Mucosa of descending colon (tissue), 3 donors: ENCODE results near the gene PCDHGA1. TPM values are rescaled to one million over a fixed set of nuclear protein-coding genes. Genes with fewer than 3 reads are reported as not detected.

Source experiments
- ATAC-seq: fragments of 200-7000 bp; cut with Tn5 transposase; one replicate; pipeline ENCODE4 v1.9.1; 2020; ENCODE audit warnings: mild to moderate bottlenecking, moderate library complexity
- DNase-seq, 3 donors: peaks; one replicate each; pipeline ENCODE4 v3.0.0-alpha.2; 2020
- H3K36me3 ChIP-seq: fragments of 200-600 bp; one replicate; pipeline ENCODE4 v1.8.0; 2021; ENCODE audit warnings: low read depth, mild to moderate bottlenecking
- H3K4me1 ChIP-seq: fragments of 200-600 bp; one replicate; pipeline ENCODE4 v1.8.0; 2021; ENCODE audit warnings: low read depth, mild to moderate bottlenecking
- H3K4me3 ChIP-seq: fragments of 200-600 bp; one replicate; pipeline ENCODE4 v1.8.0; 2021; ENCODE audit warnings: mild to moderate bottlenecking
- H3K9me3 ChIP-seq: fragments of 200-600 bp; one replicate; pipeline ENCODE4 v1.8.0; 2021; ENCODE audit warnings: mild to moderate bottlenecking
- CTCF ChIP-seq: fragments of 200-600 bp; IDR thresholded peaks from one replicate; pipeline ENCODE4 v1.8.0; 2022; ENCODE audit warnings: antibody characterized with exemption, mild to moderate bottlenecking
- intact Hi-C, 2 donors: fragments of 100-400 bp; cut with DNase I in 1 of 2; cut with micrococcal nuclease in 1 of 2; formaldehyde crosslinking; loops; one replicate each; pipeline versions ENCODE4 v1.11.0 to v1.11.1; 2022; cut with DNase I, micrococcal nuclease
- total RNA-seq, 3 donors: library from RNA; stranded (reverse); fragmentation: NEBNext Ultra II Directional in 2 of 3; extraction: Animal tissue kit (Norgen Biotek cat#: 25700) in 2 of 3; gene quantifications; one replicate each; pipeline versions ENCODE4 v1.2.1 to v1.2.4, GENCODE V29; 2021 to 2023
- donor health status: DM: no; HTN: no; CAD: no; lungs with moderate emphysema.
- donor health status: DM: no; HTN: no; CAD: no.
- donor health status: DM: no; HTN: yes; CAD: no.

The PCDHGA1 gene
- total RNA-seq, 3 donors from 2014 or later, result 0.35 to 1.6 (median 0.43) TPM

DNA sequence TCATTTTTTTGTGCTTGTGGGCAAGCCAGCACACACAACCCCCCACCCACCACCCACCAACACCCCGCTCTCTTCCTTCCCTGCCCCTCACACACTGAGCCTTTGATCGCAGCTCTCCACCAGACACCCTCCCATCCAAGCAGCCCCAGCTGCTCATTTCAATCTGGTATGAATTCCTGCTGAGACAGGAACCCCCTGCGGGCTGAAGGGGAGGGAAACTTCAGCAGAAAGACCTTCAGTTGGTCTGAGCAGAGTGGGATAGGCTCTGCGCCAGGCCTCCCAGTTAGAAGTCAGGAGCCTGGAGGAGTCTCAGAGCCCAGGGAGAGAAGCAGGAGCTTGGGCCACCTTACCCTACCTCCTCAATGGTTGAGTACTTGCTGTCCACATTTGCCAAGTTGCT is 165.7 kb downstream of the PCDHGA1 start:
- no peak for TF ChIP-seq CTCF
- peaks cover 3% of the 10 kb centered on the region for H3K4me1 ChIP-seq
- no peak overlapping the region for H3K4me3 ChIP-seq
- DNase-seq (no peak), ATAC-seq (no peak)
- H3K9me3 ChIP-seq, result no peaks in the 10 kb centered on the region
- H3K36me3 ChIP-seq, result no peaks in the 10 kb centered on the region
- intact Hi-C loops, result no loop called here

DNA sequence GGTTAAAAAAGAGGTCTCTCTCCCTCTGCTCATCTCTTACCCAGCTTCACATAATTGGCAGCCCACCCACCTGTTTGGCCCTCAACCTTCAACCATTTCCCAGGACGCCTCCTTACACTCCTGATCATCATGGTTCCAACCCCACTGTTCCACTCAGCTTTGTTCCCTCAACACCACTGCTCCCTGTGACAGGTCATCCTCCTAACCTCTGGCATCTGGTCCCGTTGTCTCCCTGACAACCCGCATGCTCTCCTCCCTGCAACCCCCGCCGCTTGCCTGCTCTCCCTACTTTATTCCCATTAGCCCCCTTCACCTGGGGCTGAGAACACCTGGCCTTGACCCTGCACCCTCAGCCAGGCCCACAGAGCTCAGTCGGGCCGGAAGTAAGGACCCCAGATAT is 171.4 kb downstream of the PCDHGA1 start:
- H3K9me3 ChIP-seq, result no peaks in the 10 kb centered on the region

DNA sequence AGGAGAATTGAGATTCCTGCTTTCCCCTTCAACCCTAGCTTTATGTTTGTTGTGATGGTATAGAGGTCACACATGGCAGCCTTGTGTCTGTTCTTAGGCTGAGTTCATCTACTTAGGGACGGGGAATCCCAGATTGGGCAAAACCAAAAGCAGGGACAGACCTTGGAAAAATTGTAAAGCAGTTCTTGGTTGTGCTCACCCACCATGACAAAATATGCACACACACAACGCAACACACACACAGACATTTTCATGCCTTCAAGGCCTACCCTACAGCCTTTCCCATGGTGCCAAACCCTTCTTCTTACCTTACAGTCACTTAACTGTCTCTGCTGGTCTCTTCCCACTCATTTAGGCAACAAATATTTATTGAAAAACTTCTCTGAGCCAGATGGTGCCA is 173.4 kb downstream of the PCDHGA1 start:
- Histone ChIP-seq H3K36me3 (no peaks in the 10 kb centered on the region), H3K9me3 (no peaks in the 10 kb centered on the region), H3K4me3 (no peak overlapping the region), H3K4me1 (no peaks in the 10 kb centered on the region)
- TF ChIP-seq CTCF, result no peak
- ATAC-seq, result no peak
- intact Hi-C loops, result no loop called here
- DNase-seq, result no peak

More for the DNA sequence above, 171.4 kb downstream of the PCDHGA1 start:
- intact Hi-C loops, result no loop called here
- H3K36me3 ChIP-seq, result no peaks in the 10 kb centered on the region
- H3K4me1 ChIP-seq, result no peaks in the 10 kb centered on the region
- no peak for ATAC-seq
- DNase-seq, result no peak
- H3K4me3 ChIP-seq, result no peak overlapping the region
- TF ChIP-seq CTCF, result no peak

- ATAC-seq (no peak), DNase-seq (no peak)
- no peak overlapping the region for H3K4me3 ChIP-seq
- intact Hi-C loops, result no loop called here
- H3K9me3 ChIP-seq, result no peaks in the 10 kb centered on the region
- no peaks in the 10 kb centered on the region for H3K4me1 ChIP-seq
- no peak for TF ChIP-seq CTCF
- H3K36me3 ChIP-seq, result no peaks in the 10 kb centered on the region
Observed at GRCh38 chr5:141504216-141504615, 173.9 kb downstream of the PCDHGA1 start.

GRCh38 chr5:141506381-141507155 is 176.3 kb downstream of the PCDHGA1 start:
- Histone ChIP-seq H3K9me3 (no peaks in the 10 kb centered on the region), H3K36me3 (no peaks in the 10 kb centered on the region), H3K4me1 (no peaks in the 10 kb centered on the region), H3K4me3 (no peak overlapping the region)
- no peak for TF ChIP-seq CTCF
- DNase-seq (no peak), ATAC-seq (no peak)
- intact Hi-C loops, result no loop called here
